GF-D8 (cell line): ENCODE measurements around the gene PCDHA4.
"Not testable (repeated sequence)": the region's sequence is repeated elsewhere in the genome, so short reads cannot be mapped to it uniquely, and the experiment has no call there.

ENCODE experiments used
- DNase-seq: peaks from one replicate; lab custom pipeline; 2025; lab: John Stamatoyannopoulos, UW

Gene PCDHA4

DNA sequence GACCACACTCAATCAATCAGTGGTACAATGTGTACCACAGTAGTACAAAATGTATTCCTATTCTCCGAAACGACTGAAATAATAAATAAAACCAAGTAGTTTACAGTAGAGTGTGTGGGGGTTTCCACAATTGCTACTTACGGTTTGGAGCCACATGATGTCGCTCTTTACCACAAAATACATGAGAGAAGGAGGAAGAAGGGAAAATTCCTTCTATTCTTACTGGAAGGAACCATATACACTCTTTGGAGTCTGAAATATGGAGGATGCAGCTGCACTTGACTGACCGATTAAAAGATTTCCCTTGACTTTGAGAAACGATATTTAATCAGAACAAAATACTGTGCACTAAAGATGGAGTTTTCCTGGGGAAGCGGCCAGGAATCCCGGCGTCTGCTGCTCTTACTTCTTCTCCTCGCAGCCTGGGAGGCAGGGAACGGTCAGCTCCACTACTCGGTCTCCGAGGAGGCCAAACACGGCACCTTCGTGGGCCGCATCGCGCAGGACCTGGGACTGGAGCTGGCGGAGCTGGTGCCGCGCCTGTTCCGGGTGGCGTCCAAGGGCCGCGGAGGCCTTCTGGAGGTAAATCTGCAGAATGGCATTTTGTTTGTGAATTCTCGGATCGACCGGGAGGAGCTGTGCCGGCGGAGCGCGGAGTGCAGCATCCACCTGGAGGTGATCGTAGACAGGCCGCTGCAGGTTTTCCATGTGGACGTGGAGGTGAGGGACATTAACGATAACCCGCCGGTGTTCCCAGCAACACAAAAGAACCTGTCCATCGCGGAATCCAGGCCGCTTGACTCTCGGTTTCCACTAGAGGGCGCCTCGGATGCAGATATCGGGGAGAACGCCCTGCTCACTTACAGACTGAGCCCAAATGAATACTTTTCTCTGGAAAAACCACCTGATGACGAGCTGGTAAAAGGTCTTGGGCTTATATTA is at the start of gene PCDHA4:
PCDHA4 (plus strand) TSS at position 235 of the 942 bp plus-strand sequence.
- DNase-seq, result no peak

DNA sequence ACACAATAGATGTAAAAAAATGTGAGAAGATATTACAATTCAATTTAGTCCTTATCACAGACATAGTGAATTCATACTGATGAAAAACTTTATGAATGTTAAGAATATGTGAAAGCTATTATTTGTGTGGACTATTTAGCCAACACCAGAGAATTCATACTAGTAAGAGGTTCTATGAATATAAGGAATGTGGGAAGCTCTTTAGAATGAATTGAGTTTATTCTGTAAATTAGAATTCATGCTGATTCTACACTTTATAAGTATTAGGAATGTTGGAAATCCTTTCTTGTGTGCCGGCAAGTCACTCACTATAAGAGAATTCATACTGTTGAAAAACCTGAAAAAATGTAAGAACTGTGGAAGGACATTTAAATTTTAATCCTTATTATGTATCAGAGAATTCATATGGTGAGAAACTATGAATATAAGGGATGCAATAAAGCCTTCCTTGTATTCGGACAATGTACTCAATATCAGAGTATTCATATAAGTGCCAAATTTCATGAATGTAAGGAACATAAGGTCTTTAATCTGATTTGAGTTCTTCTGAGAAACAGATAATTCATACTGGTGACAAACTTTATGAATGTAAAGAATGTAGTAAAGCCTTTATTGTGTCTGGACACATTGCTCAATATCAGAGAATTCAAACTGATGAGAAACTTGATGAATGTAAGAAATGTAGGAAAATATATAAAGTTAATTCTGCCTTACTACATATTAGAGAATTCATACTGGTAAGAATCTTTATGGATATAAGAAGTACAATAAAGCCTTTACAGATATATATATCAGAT is 42.5 kb upstream of the PCDHA4 start:
- DNase-seq, result no peak

DNA sequence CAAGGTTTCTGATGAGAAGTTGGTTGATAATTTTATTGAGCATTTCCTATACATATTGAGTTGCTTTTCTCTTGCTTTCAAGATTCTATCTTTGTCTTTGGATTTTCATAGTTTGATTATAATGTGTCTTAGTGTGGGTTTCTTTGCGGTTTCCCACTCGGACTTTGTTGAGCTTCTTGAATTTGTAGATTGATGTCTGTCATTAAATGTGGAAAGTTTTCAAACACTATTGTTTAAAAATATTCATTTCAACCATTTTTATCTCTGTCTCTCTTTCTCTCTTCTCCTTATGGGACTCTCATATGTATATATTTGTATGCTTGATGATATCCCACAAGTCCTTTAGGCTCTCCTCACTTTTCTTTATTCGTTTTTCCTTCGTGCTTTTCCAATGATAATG is 39.4 kb upstream of the PCDHA4 start:
- DNase-seq, result no peak

DNA sequence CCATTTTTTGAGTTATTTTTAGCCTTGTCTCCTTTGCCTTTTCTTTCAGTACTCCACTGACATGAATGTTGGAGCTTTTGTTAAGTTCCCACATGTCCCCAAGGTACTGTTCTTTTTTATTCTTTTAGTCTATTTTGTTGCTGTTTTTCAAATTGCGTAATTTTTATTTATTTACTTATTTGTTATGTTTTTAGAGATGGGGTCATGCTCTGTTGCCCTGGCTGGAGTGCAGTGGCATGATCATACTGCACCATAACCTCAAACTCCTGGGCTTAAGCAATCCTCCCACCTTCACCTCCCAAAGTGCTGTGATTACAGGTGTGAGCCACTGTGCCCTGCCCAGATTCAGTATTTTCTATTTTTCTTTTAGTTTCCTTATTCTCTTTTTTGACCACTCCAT is 26.4 kb upstream of the PCDHA4 start:
- DNase-seq, result no peak

DNA sequence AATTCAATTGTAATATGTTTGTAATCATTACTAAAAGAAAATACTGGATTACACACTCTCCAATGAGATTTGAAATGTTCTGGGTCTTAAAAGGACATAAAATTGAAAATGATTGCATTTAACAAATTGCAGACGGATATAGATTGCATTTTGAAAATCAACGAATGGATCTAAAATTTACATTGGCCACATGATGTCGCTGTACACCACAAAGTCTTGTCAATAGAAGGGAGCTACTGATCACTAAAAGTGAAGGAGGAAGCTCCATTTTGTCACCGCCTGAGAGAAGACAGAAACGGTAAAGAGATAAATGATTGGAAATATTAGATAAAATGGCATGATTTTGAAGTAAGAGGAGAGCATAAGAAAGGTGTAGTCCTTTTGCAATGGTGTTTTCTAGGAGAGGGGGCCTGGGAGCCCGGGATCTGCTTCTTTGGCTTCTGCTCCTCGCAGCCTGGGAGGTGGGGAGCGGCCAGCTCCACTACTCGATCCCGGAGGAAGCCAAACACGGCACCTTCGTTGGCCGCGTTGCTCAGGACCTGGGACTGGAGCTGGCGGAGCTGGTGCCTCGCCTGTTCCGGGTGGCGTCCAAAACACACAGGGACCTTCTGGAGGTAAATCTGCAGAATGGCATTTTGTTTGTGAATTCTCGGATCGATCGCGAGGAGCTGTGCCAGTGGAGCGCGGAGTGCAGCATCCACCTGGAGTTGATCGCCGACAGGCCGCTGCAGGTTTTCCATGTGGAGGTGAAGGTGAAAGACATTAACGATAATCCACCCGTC is 20.8 kb upstream of the PCDHA4 start, which contains the start of gene PCDHA1:
PCDHA1 (plus strand) TSS at position 236 of the 782 bp plus-strand sequence.
- no peak for DNase-seq

DNA sequence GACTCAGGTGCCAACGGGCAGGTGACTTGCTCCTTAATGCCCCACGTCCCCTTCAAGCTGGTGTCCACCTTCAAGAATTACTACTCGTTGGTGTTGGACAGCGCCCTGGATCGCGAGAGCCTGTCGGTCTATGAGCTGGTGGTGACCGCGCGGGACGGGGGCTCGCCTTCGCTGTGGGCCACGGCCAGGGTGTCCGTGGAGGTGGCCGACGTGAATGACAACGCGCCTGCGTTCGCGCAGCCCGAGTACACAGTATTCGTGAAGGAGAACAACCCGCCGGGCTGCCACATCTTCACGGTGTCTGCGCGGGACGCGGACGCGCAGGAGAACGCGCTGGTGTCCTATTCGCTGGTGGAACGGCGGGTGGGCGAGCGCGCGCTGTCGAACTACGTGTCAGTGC is 19.4 kb upstream of the PCDHA4 start:
- DNase-seq, result not testable (repeated sequence)

DNA sequence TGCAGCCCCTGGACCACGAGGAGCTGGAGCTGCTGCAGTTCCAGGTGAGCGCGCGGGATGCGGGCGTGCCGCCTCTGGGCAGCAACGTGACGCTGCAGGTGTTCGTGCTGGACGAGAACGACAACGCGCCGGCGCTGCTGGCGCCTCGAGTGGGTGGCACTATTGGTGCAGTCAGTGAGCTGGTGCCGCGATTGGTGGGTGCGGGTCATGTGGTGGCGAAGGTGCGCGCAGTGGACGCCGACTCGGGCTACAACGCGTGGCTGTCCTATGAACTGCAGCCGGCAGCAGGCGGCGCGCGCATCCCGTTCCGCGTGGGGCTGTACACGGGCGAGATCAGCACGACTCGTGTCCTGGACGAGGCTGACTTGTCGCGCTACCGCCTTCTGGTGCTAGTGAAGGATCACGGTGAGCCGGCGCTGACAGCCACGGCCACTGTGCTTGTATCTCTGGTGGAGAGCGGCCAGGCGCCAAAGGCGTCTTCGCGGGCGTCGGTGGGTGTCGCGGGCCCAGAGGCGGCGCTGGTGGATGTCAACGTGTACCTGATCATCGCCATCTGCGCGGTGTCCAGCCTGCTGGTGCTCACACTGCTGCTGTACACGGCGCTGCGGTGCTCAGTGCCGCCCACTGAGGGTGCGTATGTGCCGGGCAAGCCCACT is 18.9 kb upstream of the PCDHA4 start:
- not testable (repeated sequence) for DNase-seq

DNA sequence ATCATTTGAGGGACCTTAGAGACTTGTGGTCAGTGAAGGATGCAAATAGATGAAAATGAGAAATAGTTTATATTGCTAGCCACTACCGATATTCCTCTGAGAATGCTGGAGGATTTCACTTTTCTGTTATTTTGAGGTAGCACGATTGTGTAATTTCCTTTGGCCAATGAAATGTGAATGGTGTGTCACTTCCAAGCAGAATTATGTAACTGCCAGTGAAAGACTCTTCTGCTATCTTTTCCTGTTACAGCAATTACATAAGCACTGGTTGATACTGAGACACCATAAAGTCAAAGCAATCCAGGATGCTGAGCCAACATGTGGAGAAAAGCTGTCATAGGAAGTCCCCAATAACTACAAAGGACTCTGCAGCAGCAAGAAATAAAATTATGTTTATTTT is 15.8 kb upstream of the PCDHA4 start:
- DNase-seq, result peak; percentile 79

DNA sequence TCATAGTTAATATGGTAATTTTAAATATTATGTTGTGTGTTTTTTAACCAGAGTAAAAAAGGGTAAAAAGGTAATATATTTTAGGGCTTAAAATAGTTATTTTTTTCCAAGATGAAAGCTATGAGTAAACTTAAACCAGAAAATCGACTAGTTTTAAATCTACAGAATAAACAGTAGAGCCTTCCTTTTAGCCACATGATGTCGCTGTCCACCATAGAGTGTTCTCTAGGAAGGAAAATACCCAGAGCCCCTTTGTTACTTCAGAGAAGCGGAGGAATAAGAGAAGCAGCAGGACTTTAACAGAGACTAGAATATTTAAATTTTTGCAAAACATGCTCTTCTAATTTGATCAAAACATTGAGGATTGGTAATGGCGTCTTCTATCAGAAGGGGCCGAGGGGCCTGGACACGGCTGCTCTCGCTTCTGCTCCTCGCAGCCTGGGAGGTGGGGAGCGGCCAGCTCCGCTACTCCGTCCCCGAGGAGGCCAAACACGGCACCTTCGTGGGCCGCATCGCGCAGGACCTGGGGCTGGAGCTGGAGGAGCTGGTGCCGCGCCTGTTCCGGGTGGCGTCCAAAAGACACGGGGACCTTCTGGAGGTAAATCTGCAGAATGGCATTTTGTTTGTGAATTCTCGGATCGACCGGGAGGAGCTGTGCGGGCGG is 12.1 kb upstream of the PCDHA4 start, which contains the start of gene PCDHA2:
PCDHA2 (plus strand) TSS at position 258 of the 664 bp plus-strand sequence.
- no peak for DNase-seq

DNA sequence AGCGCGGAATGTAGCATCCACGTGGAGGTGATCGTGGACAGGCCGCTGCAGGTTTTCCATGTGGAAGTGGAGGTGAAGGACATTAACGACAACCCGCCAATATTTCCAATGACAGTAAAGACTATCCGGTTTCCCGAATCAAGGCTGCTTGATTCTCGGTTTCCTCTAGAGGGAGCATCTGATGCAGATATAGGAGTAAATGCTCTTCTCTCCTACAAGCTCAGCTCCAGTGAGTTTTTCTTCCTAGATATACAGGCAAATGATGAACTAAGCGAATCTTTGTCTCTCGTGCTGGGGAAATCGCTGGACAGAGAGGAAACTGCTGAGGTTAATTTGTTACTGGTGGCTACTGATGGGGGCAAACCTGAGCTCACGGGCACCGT is 11.6 kb upstream of the PCDHA4 start:
- no peak for DNase-seq

DNA sequence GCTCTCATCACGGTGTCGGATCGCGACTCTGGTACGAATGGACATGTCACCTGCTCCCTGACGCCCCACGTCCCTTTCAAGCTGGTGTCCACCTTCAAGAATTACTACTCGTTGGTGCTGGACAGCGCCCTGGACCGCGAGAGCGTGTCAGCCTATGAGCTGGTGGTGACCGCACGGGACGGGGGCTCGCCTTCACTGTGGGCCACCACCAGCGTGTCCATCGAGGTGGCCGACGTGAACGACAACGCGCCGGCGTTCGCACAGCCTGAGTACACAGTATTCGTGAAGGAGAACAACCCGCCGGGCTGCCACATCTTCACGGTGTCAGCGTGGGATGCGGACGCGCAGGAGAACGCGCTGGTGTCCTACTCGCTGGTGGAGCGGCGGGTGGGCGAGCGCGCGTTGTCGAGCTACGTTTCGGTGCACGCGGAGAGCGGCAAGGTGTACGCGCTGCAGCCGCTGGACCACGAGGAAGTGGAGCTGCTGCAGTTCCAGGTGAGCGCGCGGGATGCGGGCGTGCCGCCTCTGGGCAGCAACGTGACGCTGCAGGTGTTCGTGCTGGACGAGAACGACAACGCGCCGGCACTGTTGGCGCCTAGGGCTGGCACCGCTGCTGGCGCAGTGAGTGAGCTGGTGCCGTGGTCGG is 10.7 kb upstream of the PCDHA4 start:
- DNase-seq, result not testable (repeated sequence)

DNA sequence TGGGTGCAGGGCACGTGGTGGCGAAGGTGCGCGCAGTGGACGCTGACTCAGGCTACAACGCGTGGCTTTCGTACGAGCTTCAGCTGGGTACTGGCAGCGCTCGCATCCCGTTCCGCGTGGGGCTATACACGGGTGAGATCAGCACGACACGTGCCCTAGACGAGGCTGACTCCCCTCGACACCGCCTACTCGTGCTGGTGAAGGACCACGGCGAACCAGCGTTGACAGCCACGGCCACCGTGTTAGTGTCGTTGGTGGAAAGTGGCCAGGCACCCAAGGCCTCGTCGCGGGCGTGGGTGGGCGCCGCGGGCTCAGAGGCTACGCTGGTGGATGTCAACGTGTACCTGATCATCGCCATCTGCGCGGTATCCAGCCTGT is 10.2 kb upstream of the PCDHA4 start:
- DNase-seq, result no peak

DNA sequence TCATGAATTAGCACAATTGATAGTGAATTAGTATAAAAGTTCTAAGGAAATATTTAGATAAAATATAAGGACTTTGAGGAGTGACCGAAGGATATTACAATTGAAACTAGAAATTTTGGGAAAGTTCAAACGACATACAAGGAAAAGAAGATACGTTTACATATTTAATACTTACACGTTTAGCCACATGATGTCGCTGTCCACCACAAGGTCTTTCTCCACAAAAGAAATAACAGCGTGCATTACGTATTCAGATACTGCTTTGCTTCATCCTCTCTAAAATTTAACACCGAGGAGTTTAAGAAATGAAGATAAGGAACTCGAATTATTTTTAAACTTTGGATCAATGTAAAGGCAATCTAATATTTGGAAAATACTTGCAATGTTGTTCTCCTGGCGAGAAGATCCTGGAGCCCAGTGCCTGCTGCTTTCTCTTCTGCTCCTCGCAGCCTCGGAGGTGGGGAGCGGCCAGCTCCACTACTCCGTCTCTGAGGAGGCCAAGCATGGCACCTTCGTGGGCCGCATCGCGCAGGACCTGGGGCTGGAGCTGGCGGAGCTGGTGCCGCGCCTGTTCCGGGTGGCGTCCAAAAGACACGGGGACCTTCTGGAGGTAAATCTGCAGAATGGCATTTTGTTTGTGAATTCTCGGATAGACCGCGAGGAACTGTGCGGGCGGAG is 5.9 kb upstream of the PCDHA4 start, which contains the start of gene PCDHA3:
PCDHA3 (plus strand) TSS at position 242 of the 678 bp plus-strand sequence.
- DNase-seq, result no peak

DNA sequence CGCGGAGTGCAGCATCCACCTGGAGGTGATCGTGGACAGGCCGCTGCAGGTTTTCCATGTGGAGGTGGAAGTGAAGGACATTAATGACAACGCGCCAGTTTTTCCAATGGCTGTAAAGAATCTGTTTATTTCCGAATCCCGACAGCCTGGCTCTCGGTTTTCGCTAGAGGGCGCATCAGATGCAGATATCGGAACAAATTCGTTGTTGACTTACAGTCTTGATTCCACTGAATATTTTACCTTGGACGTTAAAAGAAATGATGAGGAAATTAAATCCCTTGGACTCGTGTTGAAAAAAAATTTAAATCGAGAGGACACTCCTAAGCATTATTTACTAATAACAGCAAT is 5.4 kb upstream of the PCDHA4 start:
- no peak for DNase-seq

DNA sequence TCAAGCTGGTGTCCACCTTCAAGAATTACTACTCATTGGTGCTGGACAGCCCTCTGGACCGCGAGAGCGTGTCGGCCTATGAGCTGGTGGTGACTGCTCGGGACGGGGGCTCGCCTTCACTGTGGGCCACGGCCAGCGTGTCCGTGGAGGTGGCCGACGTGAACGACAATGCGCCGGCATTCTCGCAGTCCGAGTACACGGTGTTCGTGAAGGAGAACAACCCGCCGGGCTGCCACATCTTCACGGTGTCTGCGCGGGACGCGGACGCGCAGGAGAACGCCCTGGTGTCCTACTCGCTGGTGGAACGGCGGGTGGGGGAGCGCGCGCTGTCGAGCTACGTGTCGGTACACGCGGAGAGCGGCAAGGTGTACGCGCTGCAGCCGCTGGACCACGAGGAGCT is 4.5 kb upstream of the PCDHA4 start:
- not testable (repeated sequence) for DNase-seq

DNA sequence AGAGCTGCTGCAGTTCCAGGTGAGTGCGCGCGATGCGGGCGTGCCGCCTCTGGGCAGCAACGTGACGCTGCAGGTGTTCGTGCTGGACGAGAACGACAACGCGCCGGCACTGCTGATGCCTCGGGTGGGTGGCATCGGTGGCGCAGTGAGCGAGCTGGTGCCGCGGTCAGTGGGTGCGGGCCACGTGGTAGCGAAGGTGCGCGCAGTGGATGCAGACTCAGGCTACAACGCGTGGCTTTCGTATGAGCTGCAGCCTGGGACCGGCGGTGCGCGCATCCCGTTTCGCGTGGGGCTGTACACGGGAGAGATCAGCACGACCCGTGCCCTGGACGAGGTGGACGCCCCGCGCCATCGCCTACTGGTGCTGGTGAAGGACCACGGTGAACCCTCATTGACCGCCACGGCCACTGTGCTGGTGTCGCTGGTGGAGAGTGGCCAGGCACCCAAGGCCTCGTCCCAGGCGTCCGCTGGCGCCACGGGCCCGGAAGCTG is 4.0 kb upstream of the PCDHA4 start:
- no peak for DNase-seq

DNA sequence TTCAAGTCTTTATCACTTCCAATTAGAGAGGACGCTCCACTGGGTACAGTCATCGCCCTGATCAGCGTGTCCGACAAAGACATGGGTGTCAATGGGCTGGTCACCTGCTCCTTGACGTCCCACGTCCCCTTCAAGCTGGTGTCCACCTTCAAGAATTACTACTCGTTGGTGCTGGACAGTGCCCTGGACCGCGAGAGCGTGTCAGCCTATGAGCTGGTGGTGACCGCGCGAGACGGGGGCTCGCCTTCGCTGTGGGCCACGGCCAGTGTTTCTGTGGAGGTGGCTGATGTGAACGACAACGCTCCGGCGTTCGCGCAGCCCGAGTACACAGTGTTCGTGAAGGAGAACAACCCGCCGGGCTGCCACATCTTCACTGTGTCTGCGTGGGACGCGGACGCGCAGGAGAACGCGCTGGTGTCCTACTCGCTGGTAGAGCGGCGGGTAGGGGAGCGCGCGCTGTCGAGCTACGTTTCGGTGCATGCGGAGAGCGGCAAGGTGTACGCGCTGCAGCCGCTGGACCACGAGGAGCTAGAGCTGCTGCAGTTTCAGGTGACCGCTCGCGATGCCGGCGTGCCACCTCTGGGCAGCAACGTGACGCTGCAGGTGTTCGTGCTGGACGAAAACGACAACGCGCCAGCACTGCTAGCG is 1.5 kb downstream of the PCDHA4 start:
- DNase-seq, result not testable (repeated sequence)

DNA sequence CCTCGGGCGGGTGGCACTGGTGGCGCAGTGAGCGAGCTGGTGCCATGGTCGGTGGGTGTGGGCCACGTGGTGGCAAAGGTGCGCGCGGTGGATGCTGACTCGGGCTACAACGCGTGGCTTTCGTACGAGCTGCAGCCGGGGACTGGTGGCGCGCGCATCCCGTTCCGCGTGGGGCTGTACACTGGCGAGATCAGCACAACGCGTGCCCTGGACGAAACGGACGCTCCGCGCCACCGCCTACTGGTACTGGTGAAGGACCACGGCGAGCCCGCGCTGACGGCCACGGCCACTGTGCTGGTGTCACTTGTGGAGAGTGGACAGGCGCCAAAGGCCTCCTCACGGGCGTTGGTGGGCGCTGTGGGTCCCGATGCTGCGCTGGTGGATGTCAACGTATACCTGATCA is 2.0 kb downstream of the PCDHA4 start:
- DNase-seq, result no peak
